H1 (cell line): ENCODE measurements around the gene SASH3. TPM values are rescaled to one million over a fixed set of nuclear protein-coding genes. Genes with fewer than 3 reads are reported as not detected.

Source experiments
- CTCF ChIA-PET: fragments of 300-600 bp; sonication (Branson Sonifier 250); formaldehyde crosslinking; loops from one replicate; lab custom pipeline; 2021; ENCODE audit not compliant: partially characterized antibody; lab: Charles Lee
- POLR2A ChIA-PET: fragments of 300-600 bp; sonication (Branson Sonifier 250); formaldehyde crosslinking; loops from one replicate; lab custom pipeline; 2021; ENCODE audit warnings: inconsistent platforms; ENCODE audit not compliant: partially characterized antibody; lab: Charles Lee
- DNase-seq, 2 experiments: peaks; one replicate each; pipeline versions ENCODE4 v3.0.0 to v3.0.0-alpha.2; 2010 to 2022; ENCODE audit warnings: low spot score in 2 of 2, low read depth in 1 of 2, mixed read lengths in 1 of 2
- FAIRE-seq: peaks from 2 replicates; lab custom pipeline; 2011; peaks lifted over from hg19 to GRCh38; lab: Jason Lieb, UNC
- H2AFZ ChIP-seq: 2 replicates; pipeline ENCODE4 v1.8.1; 2012; ENCODE audit warnings: low read length, inconsistent platforms
- H2AK5ac ChIP-seq: 2 replicates; pipeline ENCODE4 v1.6.1; 2013; ENCODE audit warnings: low read depth, low read length
- H2BK120ac ChIP-seq: replicated peaks from 2 replicates; pipeline ENCODE3; 2013; ENCODE audit warnings: low read depth, low read length, inconsistent platforms
- H2BK12ac ChIP-seq: 2 replicates; pipeline ENCODE4 v1.6.1; 2013; ENCODE audit warnings: low read depth, low read length
- H2BK15ac ChIP-seq: 2 replicates; pipeline ENCODE4 v1.6.1; 2013; ENCODE audit warnings: low read length
- H2BK20ac ChIP-seq: 2 replicates; pipeline ENCODE4 v1.6.1; 2013; ENCODE audit warnings: low read length
- H2BK5ac ChIP-seq: 2 replicates; pipeline ENCODE4 v1.6.1; 2013; ENCODE audit warnings: low read depth, low read length
- H3K14ac ChIP-seq: 2 replicates; pipeline ENCODE4 v1.6.1; 2013; ENCODE audit warnings: inconsistent platforms; ENCODE audit not compliant: insufficient read length
- H3K18ac ChIP-seq: 2 replicates; pipeline ENCODE4 v1.6.1; 2013; ENCODE audit warnings: low read length; ENCODE audit errors: extremely low read depth
- H3K23ac ChIP-seq: 2 replicates; pipeline ENCODE4 v1.6.1; 2013; ENCODE audit warnings: inconsistent platforms; ENCODE audit not compliant: insufficient read length
- H3K23me2 ChIP-seq: 2 replicates; pipeline ENCODE4 v1.6.1; 2013; ENCODE audit warnings: low read depth, low read length
- H3K27ac ChIP-seq: 2 replicates; pipeline ENCODE4 v1.6.1; 2011; ENCODE audit warnings: low read depth, low read length, inconsistent platforms
- H3K27me3 ChIP-seq, 4 experiments: replicated peaks in 1 of 4; 1 replicate in 1 of 4; 2 replicates in 3 of 4; pipeline versions ENCODE4 v1.6.1 to v1.8.1; 2011 to 2013; ENCODE audit warnings: low read length in 3 of 4, mild to moderate bottlenecking in 3 of 4, inconsistent platforms in 2 of 4, mixed read lengths in 2 of 4, moderate library complexity in 1 of 4; ENCODE audit not compliant: control insufficient read depth in 3 of 4, insufficient read depth in 3 of 4; ENCODE audit errors: extremely low read depth in 1 of 4
- H3K36me3 ChIP-seq, 4 experiments: 2 replicates each; pipeline versions ENCODE4 v1.6.1 to v1.8.1; 2011 to 2013; ENCODE audit warnings: mild to moderate bottlenecking in 4 of 4, low read length in 3 of 4, moderate library complexity in 2 of 4, control low read depth in 1 of 4, inconsistent platforms in 1 of 4; ENCODE audit not compliant: insufficient read depth in 4 of 4, control insufficient read depth in 2 of 4
- H3K4ac ChIP-seq: replicated peaks from 2 replicates; pipeline ENCODE3; 2013; ENCODE audit warnings: low read length, low read depth, mixed read lengths, inconsistent platforms; ENCODE audit not compliant: insufficient read length
- H3K4me1 ChIP-seq, 4 experiments: replicated peaks in 1 of 4; 1 replicate in 1 of 4; 2 replicates in 3 of 4; pipeline versions ENCODE4 v1.6.1 to v1.8.1; 2011 to 2013; ENCODE audit warnings: low read length in 3 of 4, inconsistent platforms in 2 of 4, mixed read lengths in 1 of 4; ENCODE audit not compliant: insufficient read depth in 4 of 4, control insufficient read depth in 3 of 4
- H3K4me2 ChIP-seq, 2 experiments: 2 replicates each; pipeline versions ENCODE4 v1.6.1 to v1.8.1; 2011 to 2013; ENCODE audit warnings: low read depth in 2 of 2, low read length in 2 of 2, control low read depth in 1 of 2, inconsistent platforms in 1 of 2, mild to moderate bottlenecking in 1 of 2; ENCODE audit not compliant: insufficient read depth in 1 of 2
- H3K4me3 ChIP-seq, 4 experiments: fragments of 200-600, 300-600 bp in 1 of 4; sonication (generic), shearing (Covaris generic), sonication (Bioruptor Twin) in 1 of 4; 2 replicates each; pipeline versions ENCODE4 v1.5.1 to v1.8.1; 2011 to 2016; ENCODE audit warnings: low read length in 4 of 4, low read depth in 3 of 4, control low read depth in 2 of 4, inconsistent platforms in 2 of 4, mild to moderate bottlenecking in 2 of 4, mixed read lengths in 1 of 4, moderate library complexity in 1 of 4; ENCODE audit not compliant: insufficient read depth in 2 of 4; ENCODE audit errors: extremely low read depth in 1 of 4
- H3K56ac ChIP-seq: replicated peaks from 2 replicates; pipeline ENCODE3; 2013; ENCODE audit warnings: low read depth, mild to moderate bottlenecking, mixed read lengths, low read length, inconsistent platforms; ENCODE audit not compliant: insufficient read length
- H3K79me1 ChIP-seq: 2 replicates; pipeline ENCODE4 v1.6.1; 2013; ENCODE audit warnings: low read depth, low read length, control low read depth
- H3K79me2 ChIP-seq, 2 experiments: 2 replicates each; pipeline versions ENCODE4 v1.6.1 to v1.8.1; 2012 to 2013; ENCODE audit warnings: low read length in 2 of 2, mild to moderate bottlenecking in 2 of 2, inconsistent platforms in 1 of 2; ENCODE audit not compliant: insufficient read depth in 2 of 2, control insufficient read depth in 1 of 2
- H3K9ac ChIP-seq, 4 experiments: replicated peaks in 1 of 4; 1 replicate in 1 of 4; 2 replicates in 3 of 4; pipeline versions ENCODE4 v1.6.1 to v1.8.1; 2011 to 2013; ENCODE audit warnings: low read depth in 3 of 4, low read length in 3 of 4, control low read depth in 2 of 4, mild to moderate bottlenecking in 2 of 4, moderate library complexity in 2 of 4, inconsistent platforms in 1 of 4; ENCODE audit errors: extremely low read depth in 1 of 4
- H3K9me3 ChIP-seq, 2 experiments: 2 replicates each; pipeline versions ENCODE4 v1.6.1 to v1.8.1; 2012 to 2013; ENCODE audit warnings: mild to moderate bottlenecking in 2 of 2, moderate library complexity in 2 of 2, control low read depth in 1 of 2, inconsistent platforms in 1 of 2, low read depth in 1 of 2, low read length in 1 of 2, mixed read lengths in 1 of 2; ENCODE audit not compliant: insufficient read depth in 2 of 2
- H4K20me1 ChIP-seq, 2 experiments: replicated peaks in 1 of 2; 2 replicates each; pipeline versions ENCODE3 to v1.8.1; 2011 to 2013; ENCODE audit warnings: inconsistent platforms in 2 of 2, low read length in 2 of 2, mild to moderate bottlenecking in 1 of 2; ENCODE audit not compliant: insufficient read depth in 2 of 2, control insufficient read depth in 1 of 2
- H4K5ac ChIP-seq: 2 replicates; pipeline ENCODE4 v1.6.1; 2013; ENCODE audit warnings: low read length, low read depth, mixed read lengths, inconsistent platforms; ENCODE audit not compliant: insufficient read length
- H4K8ac ChIP-seq: 2 replicates; pipeline ENCODE4 v1.8.0; 2013; ENCODE audit warnings: mild to moderate bottlenecking, moderate library complexity, low read length, inconsistent platforms; ENCODE audit not compliant: insufficient read depth; ENCODE audit errors: extremely low read depth
- H4K91ac ChIP-seq: replicated peaks from 2 replicates; pipeline ENCODE3; 2013; ENCODE audit warnings: low read length, mixed read lengths, inconsistent platforms; ENCODE audit not compliant: insufficient read length
- BRCA1 ChIP-seq: IDR thresholded peaks from 2 replicates; pipeline ENCODE4 v1.6.1; 2012; ENCODE audit warnings: low read depth, low read length, improper control_type of control experiment
- CHD1 ChIP-seq: IDR thresholded peaks from 2 replicates; pipeline ENCODE4 v1.6.1; 2012; ENCODE audit warnings: low read depth, low read length, improper control_type of control experiment
- EGR1 ChIP-seq: IDR thresholded peaks from 2 replicates; pipeline ENCODE4 v1.6.1; 2011; ENCODE audit warnings: low read depth, low read length, borderline replicate concordance
- EZH2 ChIP-seq: fragments of 200-600 bp; sonication (generic); IDR thresholded peaks from 2 replicates; pipeline ENCODE4 v1.7.1; 2012; ENCODE audit warnings: low read depth, mild to moderate bottlenecking, moderate library complexity, low read length, inconsistent platforms; ENCODE audit not compliant: severe bottlenecking
- GTF2F1 ChIP-seq: IDR thresholded peaks from 2 replicates; pipeline ENCODE4 v1.6.1; 2012; ENCODE audit warnings: low read depth, low read length, improper control_type of control experiment, borderline replicate concordance
- POLR2A ChIP-seq, 2 experiments: IDR thresholded peaks; 1 replicate in 1 of 2; 2 replicates in 1 of 2; pipeline ENCODE4 v1.6.1; 2011; ENCODE audit warnings: low read depth in 2 of 2, low read length in 2 of 2, mild to moderate bottlenecking in 2 of 2; ENCODE audit errors: control extremely low read depth in 1 of 2
- SIX5 ChIP-seq: IDR thresholded peaks from 2 replicates; pipeline ENCODE4 v1.6.1; 2011; ENCODE audit warnings: mild to moderate bottlenecking, low read depth, low read length
- SP1 ChIP-seq: IDR thresholded peaks from 2 replicates; pipeline ENCODE4 v1.6.1; 2011; ENCODE audit warnings: low read depth, low read length
- SP2 ChIP-seq: IDR thresholded peaks from 2 replicates; pipeline ENCODE4 v1.6.1; 2012; ENCODE audit warnings: mild to moderate bottlenecking, low read length, inconsistent platforms
- SRF ChIP-seq: IDR thresholded peaks from 2 replicates; pipeline ENCODE4 v1.6.1; 2011; ENCODE audit warnings: mild to moderate bottlenecking, low read depth, low read length, moderate library complexity
- SUZ12 ChIP-seq: fragments of 200-600 bp; sonication (generic); IDR thresholded peaks from 2 replicates; pipeline ENCODE4 v1.6.1; 2012; ENCODE audit warnings: mild to moderate bottlenecking, inconsistent platforms, low read length, moderate library complexity, mixed read lengths
- TAF1 ChIP-seq: IDR thresholded peaks from 2 replicates; pipeline ENCODE4 v1.6.1; 2011; ENCODE audit warnings: mild to moderate bottlenecking, low read depth, low read length
- YY1 ChIP-seq: IDR thresholded peaks from 2 replicates; pipeline ENCODE4 v1.6.1; 2011; ENCODE audit warnings: low read depth, mild to moderate bottlenecking, low read length
- WGBS, 2 experiments: shearing (Covaris generic) in 1 of 2; methylation state at CpG; one replicate each; pipeline versions ENCODE4 v1.1.6 to v1.1.7; 2013 to 2015; ENCODE audit warnings: low lambda C conversion rate in 2 of 2, mixed read lengths in 2 of 2, inconsistent platforms in 1 of 2, low coverage in 1 of 2, missing lambda C conversion rate in 1 of 2; ENCODE audit not compliant: insufficient replicate concordance in 2 of 2, insufficient coverage in 1 of 2, insufficient read length in 1 of 2; ENCODE audit errors: extremely low coverage in 1 of 2, missing lambda C conversion rate in 1 of 2; 5-methylcytosine and 5-hydroxymethylcytosine counted together
- polyA plus RNA-seq, 7 experiments: library from polyadenylated mRNA; depleted of rRNA in 3 of 7; stranded (reverse) in 5 of 7; unstranded in 2 of 7; fragments of >200 nt in 5 of 7; fragments of 200-250 nt in 2 of 7; gene quantifications; 1 replicate in 5 of 7; 2 replicates in 1 of 7; 4 replicates in 1 of 7; pipeline versions ENCODE4 v1.2.1 to v1.2.3, GENCODE V29; 2011 to 2013; ENCODE audit warnings: missing spikeins in 2 of 7, mixed read lengths in 2 of 7
- total RNA-seq: library from RNA; stranded (reverse); fragmentation: NEBNext Ultra II Directional; extraction: Animal tissue kit (Norgen Biotek cat#: 25700); gene quantifications from 2 replicates; pipeline ENCODE4 v1.2.1, GENCODE V29; 2021
- TF ChIP-seq, protein P1 (sequence below): IDR thresholded peaks from 2 replicates; pipeline ENCODE4 v1.6.1; 2011; ENCODE audit warnings: low read length, improper control_type of control experiment
- TF ChIP-seq, protein P2 (sequence below): IDR thresholded peaks from 2 replicates; pipeline ENCODE4 v1.6.1; 2012; ENCODE audit warnings: inconsistent platforms

SASH3 gene
- total and polyA plus RNA-seq, 2 of the 8 experiments (the other 6 are each of a cell fraction or from before 2014, with no cell fraction given): not detected

DNA sequence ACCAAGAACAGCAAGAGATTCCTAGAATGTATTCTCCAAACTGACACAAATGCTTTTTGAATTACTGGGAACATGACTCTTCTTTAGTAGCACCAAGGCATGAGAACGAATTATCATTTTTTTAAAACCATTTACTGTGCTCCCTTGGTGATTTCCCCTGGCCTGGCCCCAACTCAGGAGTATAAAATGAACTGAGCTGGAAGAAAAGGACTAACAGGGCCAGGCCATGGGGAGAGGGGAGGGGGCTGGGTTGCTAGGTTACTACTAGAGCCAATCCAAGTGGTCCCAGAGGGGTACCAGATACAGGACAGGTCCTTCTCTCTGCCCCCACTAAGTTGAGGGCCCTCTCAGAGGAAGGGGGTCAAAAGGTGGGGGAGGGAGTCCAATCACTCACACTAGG lies 23.1 kb downstream of the SASH3 start:
- H4K5ac ChIP-seq: no peak overlapping the region
- H3K4me3 ChIP-seq: no peak overlapping the region
- WGBS, 2 experiments: 86% methylated on average over 1 of the region's 1 CpG; no CpG with 5 or more reads in 1 of the 2 experiments
- H3K4ac ChIP-seq: no peak overlapping the region
- H3K4me2 ChIP-seq: no peak overlapping the region
- no peaks in the 10 kb centered on the region for H3K4me1 ChIP-seq
- no peak overlapping the region for H3K9ac ChIP-seq
- H3K23ac ChIP-seq: no peak overlapping the region
- H4K20me1 ChIP-seq: no peaks in the 10 kb centered on the region
- H2BK15ac ChIP-seq: no peak overlapping the region
- no peaks in the 10 kb centered on the region for H3K23me2 ChIP-seq
- ChIA-PET POLR2A (no interaction called here), CTCF (interaction anchor here (1.0 kb wide), 1 partner anchor 14 kb away, joined by 3 read pairs; no protein-coding TSS in a partner anchor)
- no peak overlapping the region for H3K27ac ChIP-seq
- no peaks in the 10 kb centered on the region for H3K79me2 ChIP-seq
- H3K27me3 ChIP-seq: no peaks in the 10 kb centered on the region
- DNase-seq: no peak
- no peak overlapping the region for H2BK20ac ChIP-seq
- H2BK120ac ChIP-seq: no peak overlapping the region
- no peak overlapping the region for H2AFZ ChIP-seq
- H2BK12ac ChIP-seq: no peak overlapping the region
- no peak overlapping the region for H2BK5ac ChIP-seq
- no peaks in the 10 kb centered on the region for H3K9me3 ChIP-seq
- no peaks in the 10 kb centered on the region for H3K79me1 ChIP-seq
- no peak overlapping the region for H4K8ac ChIP-seq
- no peak overlapping the region for H3K56ac ChIP-seq
- H3K36me3 ChIP-seq: peaks cover 0 to 7% (median 4%) of the 10 kb centered on the region in 4 experiments; a peak in 3 of 8 replicates
- FAIRE-seq: no peak
- H3K18ac ChIP-seq: no peak overlapping the region
- no peak overlapping the region for H4K91ac ChIP-seq
- no peak overlapping the region for H2AK5ac ChIP-seq
- no peak overlapping the region for H3K14ac ChIP-seq
- no peak for TF ChIP-seq SRF
- TF ChIP-seq, protein P1, sequence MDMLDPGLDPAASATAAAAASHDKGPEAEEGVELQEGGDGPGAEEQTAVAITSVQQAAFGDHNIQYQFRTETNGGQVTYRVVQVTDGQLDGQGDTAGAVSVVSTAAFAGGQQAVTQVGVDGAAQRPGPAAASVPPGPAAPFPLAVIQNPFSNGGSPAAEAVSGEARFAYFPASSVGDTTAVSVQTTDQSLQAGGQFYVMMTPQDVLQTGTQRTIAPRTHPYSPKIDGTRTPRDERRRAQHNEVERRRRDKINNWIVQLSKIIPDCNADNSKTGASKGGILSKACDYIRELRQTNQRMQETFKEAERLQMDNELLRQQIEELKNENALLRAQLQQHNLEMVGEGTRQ: no peak
- TF ChIP-seq TAF1: no peak
- TF ChIP-seq, protein P2, sequence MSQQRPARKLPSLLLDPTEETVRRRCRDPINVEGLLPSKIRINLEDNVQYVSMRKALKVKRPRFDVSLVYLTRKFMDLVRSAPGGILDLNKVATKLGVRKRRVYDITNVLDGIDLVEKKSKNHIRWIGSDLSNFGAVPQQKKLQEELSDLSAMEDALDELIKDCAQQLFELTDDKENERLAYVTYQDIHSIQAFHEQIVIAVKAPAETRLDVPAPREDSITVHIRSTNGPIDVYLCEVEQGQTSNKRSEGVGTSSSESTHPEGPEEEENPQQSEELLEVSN: no peak
- TF ChIP-seq GTF2F1: no peak
- no peak for TF ChIP-seq EGR1
- no peak for TF ChIP-seq EZH2
- TF ChIP-seq SUZ12: no peak
- no peak for TF ChIP-seq SP2
- no peak for TF ChIP-seq BRCA1
- TF ChIP-seq SP1: no peak
- TF ChIP-seq CHD1: no peak
- TF ChIP-seq POLR2A (IDR thresholded peaks at IDR 0.05; ENCODE audit: control extremely low read depth in 1 of 2, low read depth in 2 of 2, low read length in 2 of 2): no peak
- no peak for TF ChIP-seq SIX5
- no peak for TF ChIP-seq YY1
